ENCODE results near the gene PMPCA.

Gene PMPCA, protein sequence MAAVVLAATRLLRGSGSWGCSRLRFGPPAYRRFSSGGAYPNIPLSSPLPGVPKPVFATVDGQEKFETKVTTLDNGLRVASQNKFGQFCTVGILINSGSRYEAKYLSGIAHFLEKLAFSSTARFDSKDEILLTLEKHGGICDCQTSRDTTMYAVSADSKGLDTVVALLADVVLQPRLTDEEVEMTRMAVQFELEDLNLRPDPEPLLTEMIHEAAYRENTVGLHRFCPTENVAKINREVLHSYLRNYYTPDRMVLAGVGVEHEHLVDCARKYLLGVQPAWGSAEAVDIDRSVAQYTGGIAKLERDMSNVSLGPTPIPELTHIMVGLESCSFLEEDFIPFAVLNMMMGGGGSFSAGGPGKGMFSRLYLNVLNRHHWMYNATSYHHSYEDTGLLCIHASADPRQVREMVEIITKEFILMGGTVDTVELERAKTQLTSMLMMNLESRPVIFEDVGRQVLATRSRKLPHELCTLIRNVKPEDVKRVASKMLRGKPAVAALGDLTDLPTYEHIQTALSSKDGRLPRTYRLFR

DNA sequence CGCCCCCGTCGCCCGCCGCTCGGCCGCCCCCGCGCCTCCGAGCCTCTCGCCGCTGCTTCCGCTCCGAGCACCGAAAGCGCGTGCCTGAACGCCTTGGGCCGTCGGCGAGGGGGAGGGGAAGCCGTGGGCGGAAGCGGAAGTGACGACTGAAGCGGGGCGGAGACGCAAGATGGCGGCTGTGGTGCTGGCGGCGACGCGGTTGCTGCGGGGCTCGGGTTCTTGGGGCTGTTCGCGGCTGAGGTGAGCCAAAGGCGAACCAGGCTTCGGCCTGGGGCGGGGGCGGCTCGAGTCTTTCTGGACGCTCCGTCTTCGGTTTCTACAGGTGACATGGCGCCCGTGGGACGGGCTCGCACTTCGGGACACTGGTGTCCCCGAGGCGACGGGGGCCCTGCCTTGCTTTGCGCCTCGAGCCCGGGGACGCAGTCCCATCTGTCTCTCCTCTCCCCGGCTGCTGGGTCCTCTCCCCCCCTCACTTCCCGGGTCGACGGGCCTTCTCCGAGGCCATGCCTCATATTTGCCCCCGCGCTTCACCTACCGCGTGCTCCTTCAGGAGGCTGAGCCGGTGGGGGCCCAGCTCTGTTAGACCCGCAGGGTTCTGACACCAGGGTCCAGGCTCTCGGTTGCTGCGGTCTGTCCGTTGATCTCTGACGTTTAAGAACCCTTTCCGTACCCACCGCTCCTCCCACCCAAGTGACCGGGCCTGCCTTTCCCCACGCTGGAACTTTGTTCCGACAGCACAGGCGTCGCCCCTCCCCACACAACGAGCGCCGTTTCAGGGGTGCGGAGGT lies at the start of gene PMPCA, which contains the start of gene ENTR1:
Gene PMPCA (plus strand): TSS at position 159 of the 788 bp plus-strand sequence. CDS start 11 bp downstream, at position 170.
Gene ENTR1 (minus strand): TSS at position 115 of the 788 bp plus-strand sequence. CDS start 217 bp downstream, outside the sequence.
- peak; percentile 97 for DNase-seq (ENCODE audit: low spot score)

DNA sequence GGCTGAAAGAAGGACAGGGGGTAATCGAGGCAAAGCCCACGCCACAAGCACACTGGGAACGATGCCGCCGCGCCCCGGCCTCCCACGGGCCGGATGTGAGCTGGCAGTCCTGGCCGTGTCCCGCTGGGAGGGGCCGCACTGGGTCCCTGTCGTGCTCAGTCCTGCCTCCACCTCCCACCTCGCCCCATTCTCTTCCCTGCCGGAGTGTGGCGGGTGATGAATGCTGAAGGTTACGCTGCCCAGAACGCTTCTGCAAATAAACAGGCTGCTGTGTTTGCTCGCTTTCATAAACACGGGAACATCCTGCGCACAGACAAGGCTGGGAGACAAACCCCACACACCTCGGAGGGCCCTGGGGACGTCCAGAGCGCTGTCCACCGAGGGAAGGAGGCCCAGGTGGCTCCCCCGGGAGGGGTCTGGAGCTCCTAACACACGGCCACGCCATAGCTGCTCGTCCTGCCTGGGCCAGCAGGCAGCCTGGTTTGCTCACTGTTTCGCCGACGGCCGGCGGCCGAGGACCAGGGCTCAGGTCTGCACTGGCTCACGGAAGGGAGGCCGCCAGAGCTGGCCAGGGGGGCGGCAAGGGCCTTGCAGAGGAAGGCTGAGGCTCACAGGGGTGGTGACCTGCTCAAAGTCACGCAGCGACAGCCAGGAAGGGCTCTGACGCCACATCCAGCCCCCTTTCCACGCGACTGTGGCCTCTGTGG lies 49.3 kb upstream of the PMPCA start:
- DNase-seq (ENCODE audit: low spot score): no peak

DNA sequence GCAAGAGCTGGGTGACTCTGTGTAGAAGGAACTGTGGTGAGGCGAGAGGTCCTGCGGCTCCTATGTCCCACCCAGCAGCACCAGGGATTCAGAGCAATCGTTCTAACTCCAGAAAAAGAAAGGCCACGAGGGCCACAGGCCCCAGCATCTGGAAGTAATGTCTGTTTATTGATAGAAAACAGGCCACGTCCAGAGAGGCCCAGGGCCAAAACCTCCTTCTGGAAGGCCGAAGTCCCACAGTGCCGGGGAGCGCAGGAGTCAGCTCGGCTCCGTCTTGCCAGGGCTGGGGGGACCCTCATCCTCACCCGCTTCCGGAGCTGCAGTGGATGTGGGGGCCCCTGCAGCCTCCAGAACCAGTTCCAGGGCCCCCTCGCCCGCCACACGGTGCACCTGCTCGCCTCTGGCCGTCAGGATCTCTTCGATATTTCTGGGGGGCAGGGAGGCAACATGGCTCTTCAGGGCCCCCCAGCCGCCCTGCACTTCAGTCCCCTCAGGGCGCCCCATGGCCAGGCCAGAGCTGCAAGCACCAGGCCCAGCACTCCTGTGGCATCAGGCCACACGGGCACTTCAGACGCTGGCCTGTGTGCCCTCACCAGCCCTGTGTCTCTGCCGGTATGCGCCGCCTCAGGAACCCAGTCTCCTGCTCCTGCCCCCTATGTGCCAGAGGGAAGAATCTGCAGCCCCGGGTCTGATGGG lies 48.6 kb upstream of the PMPCA start:
- no peak for DNase-seq (ENCODE audit: low spot score)

DNA sequence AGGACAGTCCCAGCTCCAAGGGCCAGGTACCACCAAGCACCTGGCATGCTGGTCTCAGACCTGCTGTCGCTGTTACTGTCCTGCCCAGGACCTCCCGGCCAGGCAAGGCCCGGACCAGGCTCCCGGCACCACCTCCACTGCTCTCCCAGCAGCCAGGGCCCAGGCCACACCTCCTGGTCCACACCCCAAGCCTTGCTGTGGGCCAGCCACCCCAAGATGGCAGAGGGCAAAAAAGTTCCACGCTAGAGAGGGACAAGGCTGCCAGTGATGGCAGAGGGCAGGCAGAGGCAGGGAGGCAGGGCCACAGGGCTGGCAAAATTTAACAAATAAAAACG lies 48.0 kb upstream of the PMPCA start:
- no peak for DNase-seq (ENCODE audit: low spot score)

DNA sequence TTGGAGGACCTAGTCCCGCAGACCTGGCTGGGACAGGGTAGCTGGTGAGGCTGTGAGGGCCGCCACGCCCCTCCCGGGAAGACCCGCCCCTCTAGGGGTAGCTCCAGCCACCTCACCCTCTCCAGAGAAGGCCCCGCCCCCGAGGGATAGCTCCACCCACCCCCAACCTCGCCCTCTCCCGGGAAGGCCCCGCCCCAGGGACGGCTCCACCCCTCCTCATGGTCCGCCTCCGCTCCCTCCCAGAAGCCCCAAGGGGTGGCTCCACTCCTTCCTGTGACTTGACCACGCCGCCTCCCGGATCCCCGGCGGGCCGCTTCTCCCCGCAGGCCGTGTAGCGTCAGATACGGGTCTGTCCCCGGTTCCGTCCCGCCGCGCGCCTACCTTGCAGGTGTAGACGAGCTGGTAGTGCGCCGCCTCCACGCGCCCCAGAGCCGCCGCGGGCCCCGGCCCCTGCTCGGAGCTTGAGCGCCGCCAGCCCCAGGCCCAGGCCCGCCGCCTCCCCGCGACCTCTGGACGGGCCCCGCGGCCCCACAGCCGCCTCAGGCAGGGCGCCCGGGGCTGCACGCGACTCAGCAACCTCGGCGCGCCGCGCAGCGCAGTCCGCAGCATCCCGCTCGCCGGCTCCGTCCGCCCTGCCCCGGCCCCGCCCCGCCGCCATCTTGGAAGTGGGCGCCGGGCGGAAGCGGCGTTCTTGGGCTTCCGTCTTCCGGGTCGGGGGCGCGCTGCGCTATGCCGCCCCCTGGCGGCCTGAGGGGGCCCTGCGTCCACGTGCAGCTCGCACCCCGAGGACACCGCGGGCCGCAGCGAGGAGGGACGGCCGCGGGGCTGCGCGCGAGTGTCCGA lies 47.1 kb upstream of the PMPCA start, which contains the start of gene DNLZ:
Gene DNLZ (minus strand): TSS at position 639 of the 843 bp plus-strand sequence. CDS start 30 bp downstream, at position 609.
- peak; percentile 99 for DNase-seq (ENCODE audit: low spot score)

DNA sequence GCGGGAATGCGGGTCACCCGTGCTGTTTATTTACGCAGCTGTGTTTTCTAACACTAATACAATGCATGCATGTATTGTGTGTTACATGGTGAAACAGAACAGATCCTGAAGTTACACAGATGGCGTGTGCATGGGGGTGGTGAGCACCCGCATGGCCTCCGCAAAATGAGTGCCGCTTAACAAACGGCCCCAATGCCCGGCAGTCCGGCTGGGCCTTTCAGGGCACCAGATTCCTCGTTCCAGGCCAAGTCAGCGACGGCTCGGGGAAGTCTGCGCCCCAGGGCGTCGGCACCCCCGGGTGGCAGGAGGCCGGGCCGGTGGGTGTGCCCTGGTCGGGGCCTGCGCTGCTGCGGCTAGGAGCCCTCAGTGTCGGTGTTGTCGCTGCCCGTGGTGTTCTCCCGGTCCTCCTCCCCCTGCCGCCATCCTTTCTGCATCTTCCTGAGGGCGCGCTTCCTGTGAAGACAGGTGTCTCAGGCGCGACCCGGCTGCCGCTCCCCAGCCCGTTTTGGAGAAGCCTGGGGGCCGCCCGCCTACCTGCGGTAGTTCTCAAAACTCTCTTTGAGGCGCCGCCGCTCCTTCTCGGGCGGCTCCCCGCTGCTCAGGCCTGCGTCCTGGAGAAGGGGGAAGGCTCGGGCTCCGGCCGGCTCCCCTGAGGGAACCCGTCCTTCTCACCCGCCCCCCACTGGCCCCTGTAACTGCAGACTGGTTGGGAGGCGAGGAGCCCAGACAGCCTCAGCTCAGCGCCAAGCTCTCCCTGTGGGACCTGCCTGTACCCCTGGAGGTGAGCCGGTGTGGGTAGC lies 46.3 kb upstream of the PMPCA start:
- no peak for DNase-seq (ENCODE audit: low spot score)

DNA sequence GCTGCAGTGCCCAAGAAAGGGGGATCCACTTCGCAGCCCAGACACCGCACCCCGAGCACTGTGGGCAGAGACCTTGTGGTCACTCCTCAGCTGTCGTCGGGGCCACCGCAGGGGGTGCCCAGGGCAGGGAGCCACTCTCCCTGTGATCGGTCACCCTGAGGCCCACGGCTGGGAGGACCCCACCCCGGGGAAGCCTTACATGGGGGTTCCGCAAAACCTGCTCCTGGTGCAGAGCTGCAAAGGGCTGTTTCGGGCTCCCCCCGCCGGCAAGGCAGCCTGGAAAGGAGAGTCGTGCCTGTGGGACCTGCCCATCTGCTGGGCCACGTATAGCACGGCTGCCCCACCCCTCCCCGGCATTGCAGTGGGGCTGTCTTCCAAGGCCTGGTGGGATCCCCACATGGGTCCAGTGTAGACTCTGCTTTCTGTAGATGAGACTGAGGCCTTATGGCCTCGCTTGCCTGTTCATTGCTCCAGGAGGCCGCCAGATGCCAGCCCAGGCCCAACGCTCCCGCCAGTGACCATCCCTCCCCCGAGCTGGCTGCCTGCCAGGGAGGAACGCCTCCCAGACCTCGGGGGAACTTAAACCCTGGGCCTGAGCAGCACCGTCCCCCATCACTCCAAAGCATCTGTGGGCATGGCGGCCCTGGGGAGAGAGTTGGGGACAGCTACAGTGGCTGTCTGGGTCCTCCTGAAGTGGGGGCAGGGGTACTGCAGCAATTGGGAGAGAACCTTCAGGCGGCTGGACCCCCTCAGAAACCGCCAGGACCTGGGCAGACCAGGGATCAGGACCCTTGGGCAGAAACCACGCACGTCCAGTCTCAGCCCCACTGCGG lies 45.3 kb upstream of the PMPCA start:
- no peak for DNase-seq (ENCODE audit: low spot score)

DNA sequence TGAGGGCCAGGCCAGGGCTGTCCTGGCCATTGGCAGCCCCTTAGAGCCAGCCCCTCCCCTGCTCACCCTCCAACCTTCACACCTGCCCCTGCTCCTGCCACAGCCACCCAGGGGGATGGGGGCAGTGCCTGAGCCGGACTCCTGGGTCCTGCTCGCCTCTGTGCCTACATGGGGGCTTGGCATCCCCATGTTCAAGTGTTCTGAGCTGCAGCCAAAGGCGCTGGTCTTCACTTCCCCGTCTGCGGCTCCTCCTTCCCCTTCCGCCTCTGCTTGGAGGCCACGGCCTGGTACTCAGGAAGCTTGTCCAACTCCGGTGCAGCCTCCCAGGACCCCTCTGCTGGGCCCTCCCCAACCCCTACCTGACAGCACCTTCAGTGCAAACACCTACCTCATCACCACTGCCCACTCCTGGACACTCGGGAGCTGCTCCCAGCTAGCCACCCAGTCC lies 44.7 kb upstream of the PMPCA start:
- no peak for DNase-seq (ENCODE audit: low spot score)

DNA sequence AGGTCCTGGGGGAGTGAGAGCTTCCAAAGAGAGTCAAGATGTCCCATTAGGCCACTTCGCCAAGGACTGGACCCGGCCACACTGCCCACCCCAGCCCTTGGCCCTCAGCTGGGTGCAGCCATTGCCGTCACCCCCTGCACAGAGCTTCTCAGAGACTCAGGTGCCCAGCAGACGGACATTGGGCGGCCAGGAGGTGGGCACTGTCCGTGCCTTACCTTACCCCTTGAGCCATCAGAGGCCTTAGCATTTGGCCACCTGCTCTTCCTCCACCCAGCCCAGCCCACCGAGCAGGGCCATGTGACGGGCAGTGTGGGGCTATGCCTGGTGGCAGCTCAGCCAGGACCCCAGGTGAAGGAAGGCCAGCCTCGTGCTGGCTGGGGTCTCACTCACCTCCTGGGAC lies 43.6 kb upstream of the PMPCA start:
- DNase-seq (ENCODE audit: low spot score): no peak

DNA sequence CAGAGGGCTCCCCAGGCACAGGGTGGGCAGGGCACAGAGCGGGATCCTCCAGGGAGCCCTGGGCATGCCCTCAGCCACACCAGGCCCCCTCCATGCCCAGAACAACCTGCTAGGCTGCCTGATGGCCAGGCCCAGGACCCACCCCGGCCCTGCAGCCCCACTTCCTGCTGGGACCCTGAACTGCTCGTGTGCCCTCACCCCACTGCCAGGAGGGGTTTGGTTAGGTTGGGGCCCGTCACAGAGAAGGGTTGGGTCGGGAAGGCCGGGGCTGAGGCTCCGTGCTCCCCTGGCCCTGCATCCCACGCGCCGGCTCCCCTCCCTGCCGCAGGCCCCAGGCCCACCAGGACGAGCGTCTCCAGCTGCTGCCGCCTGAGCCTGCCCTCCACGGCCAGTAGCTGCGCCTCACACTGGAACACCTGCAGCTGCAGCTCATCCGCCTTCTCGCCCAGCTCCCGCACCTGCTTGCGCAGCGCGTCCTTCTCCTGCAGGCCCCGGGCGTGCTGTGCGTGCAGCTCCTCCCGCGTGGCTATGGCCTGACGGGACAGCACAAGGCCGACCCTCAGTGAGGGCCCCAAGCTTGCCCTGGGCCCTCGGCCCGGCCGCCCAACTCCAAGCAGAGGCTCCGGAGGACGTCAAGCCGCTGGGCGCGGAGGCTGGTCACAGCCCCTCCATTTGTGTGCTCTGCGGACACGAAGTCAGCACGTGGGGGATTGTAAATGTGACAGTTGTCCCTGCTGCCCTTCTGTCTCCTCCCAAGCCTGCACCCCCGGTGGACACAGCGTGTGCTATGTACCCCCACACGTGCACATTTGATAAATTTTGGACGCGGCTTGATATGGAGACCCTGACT lies 42.9 kb upstream of the PMPCA start:
- DNase-seq (ENCODE audit: low spot score): no peak

DNA sequence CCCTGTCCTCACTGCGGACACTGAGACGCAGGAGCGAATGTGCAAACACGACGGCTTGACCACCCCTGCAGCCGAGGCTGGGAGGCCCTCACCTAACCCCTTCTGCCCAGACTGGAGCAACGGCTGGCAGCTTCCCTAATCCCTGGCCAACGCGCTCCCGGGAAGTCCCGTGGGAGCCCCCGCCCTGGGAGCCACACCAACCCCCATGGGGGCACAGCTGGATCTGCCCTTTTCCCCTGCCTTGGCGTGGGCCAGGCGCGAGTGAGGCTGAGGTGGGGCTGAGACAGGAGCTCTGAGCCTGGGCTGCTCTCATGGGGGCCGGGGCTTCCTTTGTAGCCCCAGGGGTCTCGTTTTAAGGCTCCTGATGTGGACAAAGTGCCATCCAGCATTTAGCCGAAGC lies 42.3 kb upstream of the PMPCA start:
- no peak for DNase-seq (ENCODE audit: low spot score)

DNA sequence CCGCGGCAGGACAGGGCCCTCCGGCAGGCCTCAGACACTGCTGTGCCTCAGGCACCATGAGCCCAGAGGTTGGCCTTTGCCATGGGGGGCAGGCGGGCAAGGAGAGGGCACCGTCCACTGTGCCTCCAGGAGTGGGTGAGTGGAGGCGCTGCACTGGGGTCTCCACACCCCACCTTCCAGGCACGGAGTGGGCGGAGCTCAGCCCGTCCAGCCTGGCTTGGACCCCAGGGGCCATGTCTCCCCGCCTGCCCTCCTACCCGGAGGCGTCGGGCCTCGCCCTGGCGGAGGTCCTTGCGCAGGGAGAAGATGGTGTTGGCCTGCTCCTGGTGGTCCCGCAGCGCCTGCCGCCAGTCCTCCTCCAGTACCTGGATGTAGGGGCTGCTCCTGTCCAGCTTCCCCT lies 40.4 kb upstream of the PMPCA start:
- no peak for DNase-seq (ENCODE audit: low spot score)

DNA sequence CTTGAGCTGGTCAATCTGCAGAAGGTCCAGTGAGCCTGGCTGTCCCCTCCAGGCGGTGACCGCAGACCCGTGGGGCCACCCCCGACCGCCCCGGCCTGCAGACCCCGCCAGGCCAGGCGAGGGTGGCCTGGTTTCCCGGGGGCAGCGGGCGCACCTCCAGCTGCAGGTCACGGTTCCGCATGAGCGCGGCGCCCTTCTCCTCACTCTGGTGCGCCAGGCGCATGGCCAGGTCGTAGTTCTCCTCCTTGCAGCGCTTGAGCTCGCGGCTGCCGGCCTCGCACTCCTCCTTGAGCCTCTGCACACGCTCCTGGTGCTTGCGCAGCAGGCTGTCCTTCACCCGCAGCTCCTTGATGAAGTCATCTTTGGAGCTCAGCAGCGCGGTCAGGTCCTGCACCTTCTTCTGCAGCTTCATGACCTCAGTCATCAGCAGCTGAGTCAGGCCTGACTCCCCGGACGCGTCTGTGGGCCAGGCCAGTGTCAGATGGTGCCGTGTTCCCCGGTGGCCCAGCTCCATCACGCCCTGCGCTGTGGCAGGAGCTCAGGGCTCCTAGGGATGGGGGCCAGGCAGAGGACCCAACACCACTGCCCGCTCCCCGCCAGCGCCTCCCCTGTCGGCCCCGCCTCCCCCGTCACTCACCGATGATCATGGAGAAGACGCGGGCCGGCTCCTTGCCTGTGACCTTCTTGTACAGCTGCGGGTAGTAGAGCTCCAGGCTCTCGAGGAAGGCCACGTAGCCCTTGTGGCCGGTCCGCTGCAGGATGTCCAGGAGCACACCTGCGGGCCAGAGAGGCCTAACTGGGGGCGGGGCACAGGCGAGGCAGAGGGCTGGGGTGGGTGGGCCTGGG lies 39.5 kb upstream of the PMPCA start:
- DNase-seq (ENCODE audit: low spot score): no peak

DNA sequence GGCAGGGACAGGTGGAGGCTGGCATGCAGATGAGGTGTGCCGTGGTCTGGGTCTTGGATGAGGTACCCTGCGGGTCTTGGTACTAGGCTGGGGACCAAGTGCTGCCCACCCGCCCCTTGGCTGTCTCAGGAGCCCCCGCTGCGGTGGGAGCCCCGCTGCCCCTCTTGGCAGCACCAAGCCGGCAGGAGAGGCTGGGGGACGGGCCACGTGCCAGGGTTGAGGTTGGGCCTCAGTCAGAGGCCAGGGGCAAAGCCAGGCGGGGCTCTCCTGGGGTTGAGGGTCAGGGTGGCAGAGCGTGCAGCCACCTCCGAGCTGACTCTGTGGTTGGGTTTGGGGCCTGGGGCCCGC lies 39.0 kb upstream of the PMPCA start:
- no peak for DNase-seq (ENCODE audit: low spot score)

DNA sequence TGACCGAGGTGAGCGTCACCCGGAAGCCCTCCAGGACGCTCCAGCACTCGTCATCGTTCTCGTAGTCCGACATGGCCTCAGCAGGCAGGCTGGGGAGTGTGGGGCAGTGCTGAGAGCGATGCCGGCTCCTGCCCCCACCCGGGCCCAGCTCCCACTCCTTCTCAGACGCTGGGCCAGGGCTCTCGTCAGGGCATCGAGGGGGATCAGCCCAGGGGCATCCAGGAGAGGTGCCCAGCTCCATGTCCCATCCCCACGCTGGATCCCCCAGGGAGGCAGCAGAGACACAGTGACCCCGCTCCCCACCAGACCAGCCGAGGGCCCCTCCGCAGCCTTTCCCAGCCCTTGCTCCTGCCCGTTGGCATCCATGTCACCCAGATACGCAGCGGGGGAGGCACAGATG lies 38.5 kb upstream of the PMPCA start:
- no peak for DNase-seq (ENCODE audit: low spot score)

DNA sequence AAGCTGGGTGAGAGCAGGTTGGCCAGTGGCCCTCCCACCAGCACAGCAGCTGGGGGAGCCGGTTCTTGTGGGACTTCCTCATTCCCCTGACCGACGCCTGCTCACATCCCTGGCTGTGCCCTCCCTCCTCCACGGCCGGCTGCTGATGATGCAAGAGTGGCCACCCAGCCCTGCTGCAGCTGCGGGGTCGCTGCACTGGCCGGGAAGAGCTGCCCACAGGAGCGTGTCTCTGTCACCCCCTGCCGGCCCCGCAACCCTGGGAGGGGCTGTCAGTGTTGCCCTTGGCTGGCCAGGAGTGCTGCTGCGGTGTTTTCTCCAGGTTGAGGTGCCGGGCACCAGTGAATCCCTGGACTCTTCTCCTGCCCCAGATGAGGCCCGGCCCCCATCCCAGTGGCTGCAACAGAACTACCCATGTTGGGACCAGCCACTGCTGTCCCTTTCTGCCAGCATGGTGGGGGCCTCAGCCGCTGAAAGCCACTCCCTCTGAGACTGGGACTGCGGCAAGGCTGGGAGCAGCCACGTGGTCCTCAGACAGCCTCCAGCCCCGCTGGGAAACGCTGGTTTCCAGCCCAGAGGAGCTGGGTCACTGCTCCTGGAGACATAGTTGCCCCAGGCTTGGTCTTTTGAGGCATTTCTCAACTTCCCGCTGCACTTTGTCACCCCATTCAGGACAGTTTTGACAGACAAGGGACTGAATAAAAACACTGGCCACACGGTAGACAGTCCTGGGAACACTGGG lies 37.7 kb upstream of the PMPCA start:
- peak; percentile 83 for DNase-seq (ENCODE audit: low spot score)

Measured in HuH-7.5 (cell line).